Upper lobe of left lung (tissue), 4 donors: Measurements from ENCODE around the gene SLC12A1.

Experiments
- EP300 ChIP-seq, 4 donors: sonication (generic); formaldehyde crosslinking; IDR thresholded peaks; one replicate each; pipeline ENCODE4 v1.5.1; 2017; ENCODE audit warnings: antibody characterized with exemption in 4 of 4, control low read depth in 2 of 4
- POLR2A ChIP-seq, 4 donors: fragments of 450-650 bp; IDR thresholded peaks; one replicate each; pipeline ENCODE4 v1.5.1; 2016 to 2017; ENCODE audit warnings: antibody characterized with exemption in 4 of 4, mild to moderate bottlenecking in 2 of 4
- POLR2AphosphoS5 ChIP-seq, 2 donors: sonication (generic); formaldehyde crosslinking; IDR thresholded peaks; one replicate each; pipeline ENCODE4 v1.5.1; 2017; ENCODE audit warnings: antibody characterized with exemption in 2 of 2
- TF ChIP-seq, protein P1 (sequence below), 6 experiments: fragments of 450-650 bp in 4 of 6; fragments of 200-600 bp in 2 of 6; sonication (generic) in 2 of 6; IDR thresholded peaks; one replicate each; pipeline ENCODE4 v1.5.1; 2016 to 2019; ENCODE audit warnings: antibody characterized with exemption in 6 of 6

DNA sequence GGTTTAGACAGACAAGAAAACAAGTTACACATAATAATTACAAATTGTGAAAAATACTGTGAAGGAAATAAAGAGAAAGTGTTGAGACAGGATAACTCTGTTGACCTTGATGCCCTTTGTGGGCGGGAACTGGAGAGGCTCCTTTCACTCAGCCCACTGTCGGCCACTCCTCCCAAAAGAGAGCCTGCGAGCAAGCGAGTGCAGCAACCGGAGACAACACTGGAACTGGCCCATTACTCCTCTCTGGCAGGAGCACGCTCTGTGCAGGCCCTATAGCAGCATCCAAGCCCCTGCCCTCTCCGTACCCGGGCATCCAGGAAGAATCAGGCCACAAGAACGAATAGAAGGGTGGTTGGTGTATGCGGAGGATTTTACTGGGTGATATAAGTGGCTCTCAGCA lies 108.9 kb downstream of the SLC12A1 start:
- TF ChIP-seq POLR2A (IDR thresholded peaks at IDR 0.05) (no peak), POLR2AphosphoS5 (IDR thresholded peaks at IDR 0.05) (no peak), EP300 (IDR thresholded peaks at IDR 0.05) (no peak)
- TF ChIP-seq, protein P1, sequence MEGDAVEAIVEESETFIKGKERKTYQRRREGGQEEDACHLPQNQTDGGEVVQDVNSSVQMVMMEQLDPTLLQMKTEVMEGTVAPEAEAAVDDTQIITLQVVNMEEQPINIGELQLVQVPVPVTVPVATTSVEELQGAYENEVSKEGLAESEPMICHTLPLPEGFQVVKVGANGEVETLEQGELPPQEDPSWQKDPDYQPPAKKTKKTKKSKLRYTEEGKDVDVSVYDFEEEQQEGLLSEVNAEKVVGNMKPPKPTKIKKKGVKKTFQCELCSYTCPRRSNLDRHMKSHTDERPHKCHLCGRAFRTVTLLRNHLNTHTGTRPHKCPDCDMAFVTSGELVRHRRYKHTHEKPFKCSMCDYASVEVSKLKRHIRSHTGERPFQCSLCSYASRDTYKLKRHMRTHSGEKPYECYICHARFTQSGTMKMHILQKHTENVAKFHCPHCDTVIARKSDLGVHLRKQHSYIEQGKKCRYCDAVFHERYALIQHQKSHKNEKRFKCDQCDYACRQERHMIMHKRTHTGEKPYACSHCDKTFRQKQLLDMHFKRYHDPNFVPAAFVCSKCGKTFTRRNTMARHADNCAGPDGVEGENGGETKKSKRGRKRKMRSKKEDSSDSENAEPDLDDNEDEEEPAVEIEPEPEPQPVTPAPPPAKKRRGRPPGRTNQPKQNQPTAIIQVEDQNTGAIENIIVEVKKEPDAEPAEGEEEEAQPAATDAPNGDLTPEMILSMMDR (IDR thresholded peaks at IDR 0.05): no peak
